Measurements from ENCODE around the gene GPRIN3. TPM values are rescaled to one million over a fixed set of nuclear protein-coding genes. Genes with fewer than 3 reads are reported as not detected.

The GPRIN3 gene
- total RNA-seq, 4 donors from 2014 or later, result 5.7 to 28.7 (median 8.8) TPM

DNA sequence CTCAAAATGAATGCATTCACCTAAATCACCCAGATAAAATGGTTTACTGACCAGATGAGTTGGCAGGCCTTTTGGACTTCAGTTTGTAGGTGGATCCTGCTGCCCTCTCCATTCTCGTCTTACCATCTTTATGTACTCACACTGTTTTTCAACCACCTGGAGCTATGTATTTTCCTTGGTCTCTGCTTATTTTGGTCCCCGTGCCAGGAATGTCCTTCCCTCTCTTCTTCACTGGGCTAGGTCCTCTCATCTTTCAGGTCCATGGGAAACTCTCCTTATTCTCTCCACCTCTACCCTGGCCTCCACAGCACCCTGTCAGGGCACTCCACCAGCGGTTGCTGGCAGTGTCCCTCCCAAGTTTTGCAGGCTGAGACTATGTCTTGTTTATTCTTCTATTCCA is 2.6 kb downstream of the GPRIN3 start:
- TF ChIP-seq, protein P1, sequence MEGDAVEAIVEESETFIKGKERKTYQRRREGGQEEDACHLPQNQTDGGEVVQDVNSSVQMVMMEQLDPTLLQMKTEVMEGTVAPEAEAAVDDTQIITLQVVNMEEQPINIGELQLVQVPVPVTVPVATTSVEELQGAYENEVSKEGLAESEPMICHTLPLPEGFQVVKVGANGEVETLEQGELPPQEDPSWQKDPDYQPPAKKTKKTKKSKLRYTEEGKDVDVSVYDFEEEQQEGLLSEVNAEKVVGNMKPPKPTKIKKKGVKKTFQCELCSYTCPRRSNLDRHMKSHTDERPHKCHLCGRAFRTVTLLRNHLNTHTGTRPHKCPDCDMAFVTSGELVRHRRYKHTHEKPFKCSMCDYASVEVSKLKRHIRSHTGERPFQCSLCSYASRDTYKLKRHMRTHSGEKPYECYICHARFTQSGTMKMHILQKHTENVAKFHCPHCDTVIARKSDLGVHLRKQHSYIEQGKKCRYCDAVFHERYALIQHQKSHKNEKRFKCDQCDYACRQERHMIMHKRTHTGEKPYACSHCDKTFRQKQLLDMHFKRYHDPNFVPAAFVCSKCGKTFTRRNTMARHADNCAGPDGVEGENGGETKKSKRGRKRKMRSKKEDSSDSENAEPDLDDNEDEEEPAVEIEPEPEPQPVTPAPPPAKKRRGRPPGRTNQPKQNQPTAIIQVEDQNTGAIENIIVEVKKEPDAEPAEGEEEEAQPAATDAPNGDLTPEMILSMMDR (IDR thresholded peaks at IDR 0.05; ENCODE audit: low read depth), result no peak

DNA sequence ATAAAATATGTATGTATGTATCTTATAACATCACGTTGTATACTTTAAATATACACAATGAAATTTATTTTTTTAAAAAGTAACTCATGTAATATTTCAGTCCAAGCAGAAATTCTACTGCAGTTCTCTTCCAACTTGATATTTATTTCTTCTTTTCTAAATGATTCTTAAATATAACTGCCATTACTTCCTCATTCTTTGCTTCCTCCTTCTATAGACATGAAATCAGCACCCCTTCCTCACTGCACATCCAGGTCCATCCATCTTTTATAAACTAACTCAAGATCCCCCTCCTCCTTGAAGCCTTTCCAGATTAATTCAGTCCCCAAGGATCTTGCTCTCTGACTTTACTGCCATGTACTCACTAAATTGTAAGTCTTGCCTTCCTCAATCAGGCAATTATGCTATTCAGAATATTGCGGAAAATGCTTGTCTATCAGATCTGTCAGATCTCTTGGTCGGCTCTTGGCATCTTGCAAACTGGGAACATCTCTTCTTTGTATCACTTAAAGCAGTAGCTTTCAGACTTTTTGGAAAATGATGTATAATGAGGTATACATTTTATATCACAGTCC is 3.7 kb downstream of the GPRIN3 start:
- TF ChIP-seq, protein P1 (IDR thresholded peaks at IDR 0.05; ENCODE audit: low read depth), result no peak

DNA sequence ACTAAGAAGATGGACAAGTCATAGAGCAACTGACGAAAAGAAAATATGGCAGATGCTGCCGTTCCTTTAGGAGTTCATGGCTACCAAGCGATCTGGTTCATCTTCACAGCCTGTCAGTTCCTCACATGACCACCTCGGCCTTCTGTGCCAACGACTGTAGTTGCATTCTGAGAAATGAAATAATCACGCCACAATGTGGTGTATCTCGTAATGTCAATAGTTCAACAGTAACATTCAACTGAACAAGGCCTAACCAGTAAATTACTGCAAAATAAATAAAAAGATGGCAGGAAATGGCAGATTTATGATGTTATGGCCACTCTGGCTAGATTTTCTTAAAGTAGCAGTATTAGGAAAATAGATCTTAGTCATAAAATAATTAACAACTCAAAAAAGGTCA is 4.4 kb downstream of the GPRIN3 start:
- TF ChIP-seq, protein P1 (IDR thresholded peaks at IDR 0.05; ENCODE audit: low read depth), result no peak

DNA sequence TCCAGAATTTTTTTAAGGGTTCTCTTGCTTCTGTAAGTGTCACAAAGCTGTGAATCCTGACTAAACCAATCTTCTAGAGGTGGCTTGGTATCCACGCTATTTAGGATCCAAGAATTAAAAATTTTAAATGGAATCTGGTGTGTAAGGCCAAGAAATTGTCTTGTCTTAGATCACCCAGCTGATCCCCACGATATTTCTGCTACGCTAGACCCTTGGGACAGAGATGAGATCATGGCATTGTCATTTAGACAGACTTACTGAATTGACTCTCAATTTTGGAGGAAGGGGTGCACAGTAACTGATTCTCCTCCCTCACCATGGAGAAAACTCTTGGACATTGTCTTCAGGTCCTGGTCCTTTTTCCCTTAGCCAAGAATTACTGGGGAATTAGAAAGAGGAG is 5.7 kb downstream of the GPRIN3 start:
- TF ChIP-seq, protein P1 (IDR thresholded peaks at IDR 0.05; ENCODE audit: low read depth), result no peak

DNA sequence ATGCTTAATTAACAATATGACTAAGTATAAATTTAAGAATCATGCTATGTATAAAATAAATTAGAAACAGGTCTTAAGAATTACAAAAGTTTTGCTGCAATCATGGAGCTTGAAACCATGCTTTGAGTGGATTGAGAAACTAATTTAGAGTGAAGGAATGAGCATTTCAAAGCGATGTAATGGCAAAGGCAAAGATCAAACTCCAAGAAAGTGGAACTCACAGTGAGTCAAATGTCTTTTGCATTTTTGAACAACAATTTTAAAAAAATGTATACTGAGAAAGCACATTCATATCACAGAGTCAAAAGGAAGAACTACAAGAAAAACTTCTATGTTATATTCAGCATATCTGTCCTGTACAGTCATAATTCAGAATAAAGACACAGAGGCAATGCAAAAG is 6.6 kb downstream of the GPRIN3 start:
- TF ChIP-seq, protein P1 (IDR thresholded peaks at IDR 0.05; ENCODE audit: low read depth), result no peak

DNA sequence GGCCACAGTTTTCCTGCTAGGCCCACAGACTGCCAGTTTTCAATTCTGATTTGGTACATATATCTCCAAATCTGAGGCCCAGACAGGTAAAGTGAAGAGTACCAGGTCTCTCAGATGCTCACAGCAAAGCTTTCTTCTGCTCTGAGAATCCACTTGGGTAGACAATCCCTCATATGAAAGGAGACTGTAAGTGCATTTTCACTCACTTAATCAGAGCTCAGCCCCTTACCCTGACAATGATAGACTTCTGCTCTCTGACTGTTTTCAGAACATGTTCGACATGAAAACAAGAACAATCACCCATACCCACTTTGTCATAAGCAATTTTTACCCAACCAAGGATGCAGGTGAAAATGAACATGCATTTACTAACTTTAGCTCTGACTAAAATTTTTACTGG is 7.1 kb downstream of the GPRIN3 start:
- TF ChIP-seq, protein P1 (IDR thresholded peaks at IDR 0.05; ENCODE audit: low read depth), result no peak

DNA sequence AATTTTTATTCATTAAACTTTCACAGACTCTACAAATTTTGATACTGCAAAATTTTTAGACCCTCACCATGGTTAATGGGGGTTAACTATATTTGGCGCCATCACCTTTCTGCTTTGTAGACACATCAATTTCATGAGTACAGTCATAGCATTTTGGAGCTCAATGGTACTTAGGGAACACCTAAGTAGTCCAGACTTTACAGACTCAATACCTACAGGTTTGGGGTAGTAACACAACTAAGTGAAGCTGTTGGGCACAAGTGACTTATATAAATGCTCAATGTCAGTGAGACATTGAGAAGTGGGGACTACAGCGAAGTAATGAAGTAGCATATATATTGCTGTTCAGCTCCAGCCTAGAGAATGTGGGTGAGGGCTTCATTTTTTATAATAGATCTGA is 7.5 kb downstream of the GPRIN3 start:
- TF ChIP-seq, protein P1 (IDR thresholded peaks at IDR 0.05; ENCODE audit: low read depth), result no peak
